ENCODE results near the gene HCN4.
"Not testable (repeated sequence)": the region's sequence is repeated elsewhere in the genome, so short reads cannot be mapped to it uniquely, and the experiment has no call there.

Gene HCN4

GRCh38 chr15:73323374-73323955 lies 45.3 kb downstream of the HCN4 start:
- no peak for DNase-seq

DNA sequence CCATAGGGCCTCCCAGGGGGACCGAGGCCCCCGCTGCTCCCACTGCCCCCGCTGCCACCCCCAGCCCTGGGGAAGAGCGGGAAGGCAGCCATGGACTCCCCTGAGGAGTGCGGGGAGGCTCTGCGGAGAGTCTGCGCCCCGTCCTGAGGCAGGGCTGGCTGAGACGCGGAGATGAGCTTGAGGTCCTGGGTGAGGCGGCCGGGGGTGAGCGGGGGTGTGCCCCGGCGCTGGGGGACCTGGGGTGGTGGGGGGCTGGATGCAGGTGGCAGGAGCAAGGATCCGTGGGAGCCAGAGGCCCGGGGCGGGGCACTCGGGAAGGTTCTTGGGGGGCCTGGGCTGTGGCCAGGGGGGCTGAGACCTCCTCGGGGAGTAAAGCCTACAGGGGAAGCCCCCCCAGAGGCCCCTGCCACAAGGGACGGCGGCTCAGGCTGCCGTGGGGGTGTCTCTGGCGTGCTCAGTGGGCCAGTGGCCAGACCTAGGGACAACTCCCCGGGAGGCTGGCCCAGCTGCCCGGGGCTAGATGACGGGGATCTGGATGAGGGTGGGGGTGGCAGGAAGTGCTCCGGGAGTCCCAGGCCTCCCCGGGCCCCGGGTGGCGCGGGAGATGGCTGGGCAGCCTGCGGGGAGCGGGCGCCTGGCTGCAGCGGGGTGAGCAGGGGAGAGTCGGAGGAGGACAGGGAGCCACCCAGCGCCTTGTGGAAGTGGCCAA lies 45.9 kb downstream of the HCN4 start:
- DNase-seq: no peak

DNA sequence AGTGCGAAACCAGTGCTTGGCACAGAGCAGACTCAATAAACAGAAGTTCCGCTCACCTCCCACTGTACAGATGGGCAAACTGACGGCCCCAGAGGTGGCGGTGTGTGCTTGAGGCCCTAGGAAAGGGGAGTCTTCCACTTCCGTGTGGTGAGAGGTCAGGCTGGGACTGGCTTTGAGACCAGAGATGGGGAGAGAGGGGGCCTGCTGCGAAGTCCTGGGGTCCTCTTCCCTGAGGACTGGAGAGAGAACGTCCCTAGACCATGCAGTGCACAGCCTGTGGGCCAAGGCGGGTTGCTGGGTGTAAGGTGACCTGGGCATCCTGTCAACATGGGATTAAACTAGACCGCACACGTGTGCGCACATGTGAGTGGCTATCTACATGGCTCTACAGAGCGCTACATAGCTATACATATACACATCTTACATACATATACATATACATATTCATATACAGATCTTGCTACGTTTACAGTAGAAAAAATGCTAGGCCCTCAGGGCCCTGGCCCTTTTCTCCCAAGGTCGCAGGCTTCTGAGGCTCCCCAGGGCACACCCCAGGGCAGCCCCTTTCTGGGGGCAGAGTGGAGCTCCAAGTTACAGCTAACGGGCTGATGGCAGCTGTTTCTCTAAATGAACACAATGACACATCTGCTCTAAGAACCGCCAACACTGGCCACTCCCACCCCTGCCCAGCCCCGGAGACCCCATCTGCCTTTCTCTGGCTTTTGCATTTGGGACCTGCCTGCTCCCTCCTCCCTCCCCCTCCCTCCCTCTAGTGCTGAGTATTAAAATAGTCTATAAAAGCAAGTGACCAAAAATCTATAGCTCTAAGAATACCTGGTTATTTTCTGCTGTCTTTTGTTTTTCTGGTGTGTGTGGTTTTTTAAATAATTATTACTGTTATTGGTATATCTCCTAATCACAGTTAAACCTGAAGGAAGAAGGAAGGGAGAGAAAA lies 47.0 kb downstream of the HCN4 start:
- DNase-seq: no peak

DNA sequence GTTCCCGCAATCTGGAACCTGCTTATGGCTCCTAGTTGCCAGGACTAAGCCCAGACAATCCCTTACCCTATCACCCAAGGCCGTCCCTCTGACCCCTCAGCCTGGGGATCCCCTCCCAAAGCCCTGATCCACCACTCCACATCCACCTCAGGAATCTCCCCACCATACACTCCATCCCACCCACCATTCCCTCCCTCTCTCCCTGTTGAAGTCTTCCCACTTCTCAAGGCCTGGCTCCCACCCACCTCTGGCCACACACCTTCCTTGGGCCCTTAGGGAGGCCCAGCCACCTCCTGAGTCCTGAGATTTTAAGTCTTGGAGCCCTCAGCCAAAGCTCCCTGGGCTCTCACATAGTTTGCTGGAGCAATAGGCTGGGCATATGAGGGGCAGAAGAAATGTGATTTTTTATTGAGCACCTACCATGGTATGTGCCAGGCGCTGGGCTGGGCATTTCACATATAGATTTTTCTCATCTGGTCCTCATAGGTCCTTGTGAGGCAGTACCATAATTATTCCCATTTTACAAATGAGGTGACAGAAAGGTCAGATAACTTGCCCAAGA lies 48.1 kb downstream of the HCN4 start:
- DNase-seq: no peak

GRCh38 chr15:73319460-73320245 lies 49.1 kb downstream of the HCN4 start:
- DNase-seq: no peak

GRCh38 chr15:73318463-73319351 lies 50.1 kb downstream of the HCN4 start:
- no peak for DNase-seq

DNA sequence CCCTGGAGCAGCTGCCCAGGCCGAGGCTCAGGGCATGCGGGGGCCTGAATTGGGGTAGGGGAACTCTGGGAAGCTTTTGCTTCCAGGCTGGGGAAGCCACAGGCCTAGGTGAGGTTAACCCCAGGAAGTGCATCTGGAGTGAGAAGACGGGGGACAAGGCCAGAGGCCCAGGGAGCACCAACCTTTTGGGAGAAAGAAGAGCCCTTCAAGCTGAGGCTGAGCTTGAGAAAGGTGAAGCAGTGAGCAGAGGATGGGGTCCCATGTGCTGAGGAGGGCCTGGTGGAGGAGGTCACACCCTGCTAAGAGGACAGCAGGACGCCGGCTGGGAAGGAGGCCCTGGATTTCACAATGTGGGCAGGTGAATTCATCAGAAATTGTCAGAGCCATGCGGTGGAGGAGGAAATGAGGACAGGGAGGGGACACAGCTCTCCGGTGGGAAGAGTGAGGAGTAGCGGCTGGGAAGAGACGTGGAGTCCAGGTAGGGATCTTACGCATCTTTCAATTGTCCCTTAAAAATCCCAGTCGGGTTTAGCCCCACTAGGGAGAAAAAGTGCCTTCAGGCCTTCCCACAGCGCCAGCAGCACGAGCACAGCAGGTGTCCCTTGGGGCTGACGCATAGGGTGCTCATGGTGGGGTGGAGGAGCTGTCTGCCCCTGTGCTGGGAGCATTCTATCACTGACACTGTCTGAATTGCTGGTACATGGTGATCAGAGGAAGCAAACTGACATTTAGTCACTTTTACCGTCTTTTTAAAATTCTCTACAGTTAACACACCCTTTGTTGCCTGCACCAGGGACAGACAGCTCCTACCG lies 50.9 kb downstream of the HCN4 start:
- DNase-seq: no peak

- DNase-seq: no peak
Measured at GRCh38 chr15:73313861-73314260, 54.9 kb downstream of the HCN4 start.

GRCh38 chr15:73308305-73308704 lies 60.5 kb downstream of the HCN4 start:
- no peak for DNase-seq

- peak; percentile 37 for DNase-seq
Measured at GRCh38 chr15:73305331-73306211, 63.2 kb downstream of the HCN4 start.

DNA sequence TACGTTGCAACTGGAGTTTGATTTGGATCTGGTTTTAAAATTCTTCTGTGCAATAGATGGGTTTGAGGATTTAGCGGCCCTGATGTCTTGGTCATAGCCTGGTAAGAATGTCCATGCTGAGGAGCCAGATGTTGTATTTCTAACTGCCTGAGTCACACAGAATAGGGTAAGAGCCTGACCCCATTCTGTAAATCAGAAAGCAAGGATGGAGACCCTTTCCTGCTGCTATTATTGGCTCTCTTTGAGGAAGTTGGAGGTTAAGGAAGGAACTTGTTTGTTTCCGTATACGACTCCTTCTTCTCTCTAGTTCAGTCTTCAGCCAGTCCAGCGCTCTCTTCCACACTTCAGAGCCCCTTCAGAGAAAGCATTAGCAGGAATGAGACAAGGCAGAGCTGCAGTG lies 65.1 kb downstream of the HCN4 start:
- DNase-seq: no peak

- DNase-seq: not testable (repeated sequence)
Measured at GRCh38 chr15:73300286-73300685, 68.5 kb downstream of the HCN4 start.

GRCh38 chr15:73298522-73299245 lies 70.1 kb downstream of the HCN4 start:
- no peak for DNase-seq

DNA sequence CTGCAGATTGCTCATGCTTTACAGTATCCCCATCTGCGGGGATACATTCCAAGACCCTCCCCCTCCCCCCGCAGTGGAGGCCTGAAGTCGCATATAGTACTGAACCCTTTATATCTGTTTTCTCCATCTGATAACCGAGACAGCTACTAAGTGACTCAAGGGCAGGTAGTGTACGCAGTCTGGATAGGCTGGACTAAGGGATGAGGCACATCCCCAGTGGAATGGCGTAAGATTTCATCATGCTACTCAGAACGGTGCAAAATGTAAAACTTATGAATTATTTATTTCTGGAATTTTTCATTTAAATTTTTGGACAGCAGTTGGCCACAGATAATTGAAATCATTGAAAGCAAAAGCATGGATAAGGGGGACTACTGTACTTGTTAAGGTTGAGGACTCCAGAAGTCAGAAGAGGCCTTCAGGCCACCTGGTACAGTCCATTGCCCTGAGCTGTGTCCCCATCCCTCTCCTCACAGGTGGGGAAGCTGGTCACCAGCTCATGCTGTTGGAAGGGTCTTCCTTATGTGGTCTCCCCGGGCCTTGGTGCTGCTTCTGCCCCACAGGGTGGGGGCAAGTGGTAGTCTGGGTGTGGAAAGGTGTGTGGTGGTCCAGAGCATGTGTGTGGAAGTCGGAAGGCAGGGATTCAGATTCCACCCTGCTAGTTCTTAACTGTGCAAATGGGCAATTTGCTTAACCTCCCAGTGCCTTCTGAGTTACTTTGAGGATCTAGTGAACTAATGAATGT lies 72.0 kb downstream of the HCN4 start:
- DNase-seq: no peak

DNA sequence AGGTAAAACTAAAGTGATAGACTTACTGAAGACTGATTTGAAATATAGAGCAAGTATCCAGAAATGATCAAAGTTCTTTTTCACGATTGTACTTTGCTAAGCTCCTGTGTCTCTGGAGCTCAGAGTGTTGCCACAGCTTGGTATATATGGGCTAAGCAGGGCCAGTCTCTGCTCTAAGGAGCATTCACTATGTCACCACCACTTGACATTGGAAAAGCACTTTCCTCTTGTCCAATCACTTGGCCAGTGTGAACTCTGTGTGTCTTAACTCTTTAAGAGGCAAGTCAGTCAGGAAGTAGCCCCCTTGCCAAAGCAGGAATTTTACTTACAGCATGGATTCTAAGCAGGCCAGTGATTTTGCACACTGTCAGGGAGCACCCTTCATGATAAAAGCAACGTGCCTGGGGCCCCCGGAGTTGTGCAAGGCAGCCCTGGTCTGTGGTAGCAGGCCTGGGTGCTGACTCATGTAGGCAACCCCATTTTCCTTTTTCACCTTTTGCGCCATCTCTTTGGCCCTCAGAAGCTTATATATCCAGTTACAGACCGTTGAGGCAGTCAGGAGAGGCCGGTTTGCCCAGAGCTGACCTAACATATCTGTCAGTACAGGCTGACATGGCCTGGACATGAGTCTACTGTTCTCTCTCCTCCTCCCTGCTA lies 73.0 kb downstream of the HCN4 start:
- DNase-seq: no peak

GRCh38 chr15:73293773-73294172 lies 75.0 kb downstream of the HCN4 start:
- no peak for DNase-seq

DNA sequence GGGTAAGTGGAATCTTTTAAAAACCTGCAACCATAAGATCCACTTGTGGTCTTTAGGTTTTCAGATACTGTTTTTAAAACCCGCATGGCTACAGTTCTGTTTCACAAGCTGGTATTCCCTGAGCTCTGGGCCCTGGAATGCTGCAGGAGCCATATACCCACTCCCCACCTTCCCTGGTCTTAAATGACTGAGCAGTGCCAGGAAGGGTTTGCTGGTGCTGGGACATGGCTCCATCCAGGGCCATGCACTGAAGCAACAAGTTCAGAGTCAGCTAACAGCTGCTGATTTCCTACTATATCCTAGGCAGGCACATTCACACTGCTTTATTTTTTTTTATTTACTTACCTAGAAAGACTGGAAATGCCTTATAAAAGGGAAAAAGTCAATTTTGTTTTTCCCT lies 77.3 kb downstream of the HCN4 start:
- no peak for DNase-seq

DNA sequence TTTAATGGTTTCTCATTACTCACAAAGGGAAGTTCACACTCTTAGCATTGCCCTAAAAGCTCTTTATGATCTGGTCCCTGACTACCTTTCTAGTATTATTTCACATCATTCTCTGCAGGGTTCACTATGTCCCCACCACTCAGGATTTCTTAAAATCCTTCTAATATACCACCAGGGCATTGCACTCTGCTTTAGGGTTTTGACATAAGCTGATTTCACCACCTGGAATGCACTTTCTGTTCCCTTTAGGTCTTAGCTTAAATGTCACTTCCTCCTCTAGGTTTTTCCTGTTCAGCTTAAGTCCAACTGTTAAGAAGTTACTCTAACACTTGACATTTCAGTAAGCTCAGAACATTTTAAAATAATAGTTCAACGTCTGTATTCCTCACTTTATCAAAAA lies 81.7 kb downstream of the HCN4 start:
- no peak for DNase-seq
